ENCODE measurements around the gene BDKRB2.

BDKRB2 gene

GRCh38 chr14:96195441-96196081 is 9.1 kb upstream of the BDKRB2 start:
- no peak for ATAC-seq
- TF ChIP-seq TOX (CRISPR knock-in tag; IDR thresholded peaks at IDR 0.05; ENCODE audit: borderline replicate concordance), result no peak
- no peak for TF ChIP-seq ZFP30 (CRISPR knock-in tag; IDR thresholded peaks at IDR 0.05)
- TF ChIP-seq ZNF70 (CRISPR knock-in tag; IDR thresholded peaks at IDR 0.05), result no peak
- TF ChIP-seq CSDC2 (CRISPR knock-in tag; IDR thresholded peaks at IDR 0.05), result no peak
- TF ChIP-seq OSR1 (CRISPR knock-in tag; IDR thresholded peaks at IDR 0.05), result no peak
- no peak for TF ChIP-seq ZNF8 (CRISPR knock-in tag; IDR thresholded peaks at IDR 0.05)
- TF ChIP-seq PATZ1 (CRISPR knock-in tag; IDR thresholded peaks at IDR 0.05; ENCODE audit: borderline replicate concordance), result no peak

GRCh38 chr14:96197163-96197852 is 7.3 kb upstream of the BDKRB2 start:
- ATAC-seq, result no peak
- TF ChIP-seq ZC3H10 (CRISPR knock-in tag; IDR thresholded peaks at IDR 0.05) (no peak), ARNTL (CRISPR knock-in tag; IDR thresholded peaks at IDR 0.05; ENCODE audit: borderline replicate concordance, low read depth) (no peak), ZNF8 (CRISPR knock-in tag; IDR thresholded peaks at IDR 0.05) (no peak), GLIS3 (CRISPR knock-in tag; IDR thresholded peaks at IDR 0.05) (no peak), BACH2 (CRISPR knock-in tag; IDR thresholded peaks at IDR 0.05; ENCODE audit: borderline replicate concordance) (no peak), ISL1 (CRISPR knock-in tag; IDR thresholded peaks at IDR 0.05) (no peak), POU6F1 (CRISPR knock-in tag; IDR thresholded peaks at IDR 0.05; ENCODE audit: borderline replicate concordance, low read depth) (no peak), ESRRG (CRISPR knock-in tag; IDR thresholded peaks at IDR 0.05) (no peak), ZNF70 (CRISPR knock-in tag; IDR thresholded peaks at IDR 0.05) (no peak), CSRNP3 (CRISPR knock-in tag; IDR thresholded peaks at IDR 0.05) (no peak), ZFP30 (CRISPR knock-in tag; IDR thresholded peaks at IDR 0.05) (no peak), CSDC2 (CRISPR knock-in tag; IDR thresholded peaks at IDR 0.05) (no peak), OSR1 (CRISPR knock-in tag; IDR thresholded peaks at IDR 0.05) (no peak), RARB (CRISPR knock-in tag; IDR thresholded peaks at IDR 0.05) (no peak), TSHZ2 (CRISPR knock-in tag; IDR thresholded peaks at IDR 0.05) (no peak), SNAI2 (CRISPR knock-in tag; IDR thresholded peaks at IDR 0.05) (no peak), TCF4 (CRISPR knock-in tag; IDR thresholded peaks at IDR 0.05; ENCODE audit: borderline replicate concordance) (no peak), TOX (CRISPR knock-in tag; IDR thresholded peaks at IDR 0.05; ENCODE audit: borderline replicate concordance) (no peak), PATZ1 (CRISPR knock-in tag; IDR thresholded peaks at IDR 0.05; ENCODE audit: borderline replicate concordance) (no peak), CREB5 (CRISPR knock-in tag; IDR thresholded peaks at IDR 0.05; ENCODE audit: low read depth) (no peak)

All from SK-N-SH treated with all-trans-retinoic acid at 6 μM for 48 hours (cell line).